ENCODE results near the gene MMP20.
A peak's percentile ranks its signal among the peaks of the same experiment; 100 is the strongest.

MMP20 gene

GRCh38 chr11:102572554-102573220 is 52.4 kb downstream of the MMP20 start:
- in situ Hi-C loops (cut with MboI; ENCODE audit: low pct_unique_long_range_greater_than_20kb, low sequenced_read_pairs, unreplicated experiment) = no loop called here
- DNase-seq (ENCODE audit: low spot score) = no peak
- TF ChIP-seq CTCF (IDR thresholded peaks at IDR 0.05; ENCODE audit: extremely low read depth, insufficient read depth, missing control alignments) = no peak

- in situ Hi-C loops (cut with MboI; ENCODE audit: low pct_unique_long_range_greater_than_20kb, low sequenced_read_pairs, unreplicated experiment) = no loop called here
- DNase-seq (ENCODE audit: low spot score) = no peak
- TF ChIP-seq CTCF (IDR thresholded peaks at IDR 0.05; ENCODE audit: extremely low read depth, insufficient read depth, missing control alignments) = no peak
These were observed 56.3 kb downstream of the MMP20 start for GRCh38 chr11:102568851-102569250.

GRCh38 chr11:102566112-102566511 is 59.0 kb downstream of the MMP20 start:
- in situ Hi-C loops (cut with MboI; ENCODE audit: low pct_unique_long_range_greater_than_20kb, low sequenced_read_pairs, unreplicated experiment) = no loop called here
- no peak for TF ChIP-seq CTCF (IDR thresholded peaks at IDR 0.05; ENCODE audit: extremely low read depth, insufficient read depth, missing control alignments)
- no peak for DNase-seq (ENCODE audit: low spot score)

- peak; percentile 39 for DNase-seq (ENCODE audit: low spot score)
- in situ Hi-C loops (cut with MboI; ENCODE audit: low pct_unique_long_range_greater_than_20kb, low sequenced_read_pairs, unreplicated experiment) = no loop called here
- no peak for TF ChIP-seq CTCF (IDR thresholded peaks at IDR 0.05; ENCODE audit: extremely low read depth, insufficient read depth, missing control alignments)
These were observed 61.0 kb downstream of the MMP20 start for GRCh38 chr11:102564110-102564509.

GRCh38 chr11:102561636-102562035 is 63.5 kb downstream of the MMP20 start:
- in situ Hi-C loops (cut with MboI; ENCODE audit: low pct_unique_long_range_greater_than_20kb, low sequenced_read_pairs, unreplicated experiment) = no loop called here
- no peak for DNase-seq (ENCODE audit: low spot score)
- no peak for TF ChIP-seq CTCF (IDR thresholded peaks at IDR 0.05; ENCODE audit: extremely low read depth, insufficient read depth, missing control alignments)

- no peak for TF ChIP-seq CTCF (IDR thresholded peaks at IDR 0.05; ENCODE audit: extremely low read depth, insufficient read depth, missing control alignments)
- in situ Hi-C loops (cut with MboI; ENCODE audit: low pct_unique_long_range_greater_than_20kb, low sequenced_read_pairs, unreplicated experiment) = no loop called here
- peak; percentile 44 for DNase-seq (ENCODE audit: low spot score)
These were observed 64.5 kb downstream of the MMP20 start for GRCh38 chr11:102560555-102561011.

Data from GM13977 (cell line).